ENCODE measurements around the gene CARS2.

DNA sequence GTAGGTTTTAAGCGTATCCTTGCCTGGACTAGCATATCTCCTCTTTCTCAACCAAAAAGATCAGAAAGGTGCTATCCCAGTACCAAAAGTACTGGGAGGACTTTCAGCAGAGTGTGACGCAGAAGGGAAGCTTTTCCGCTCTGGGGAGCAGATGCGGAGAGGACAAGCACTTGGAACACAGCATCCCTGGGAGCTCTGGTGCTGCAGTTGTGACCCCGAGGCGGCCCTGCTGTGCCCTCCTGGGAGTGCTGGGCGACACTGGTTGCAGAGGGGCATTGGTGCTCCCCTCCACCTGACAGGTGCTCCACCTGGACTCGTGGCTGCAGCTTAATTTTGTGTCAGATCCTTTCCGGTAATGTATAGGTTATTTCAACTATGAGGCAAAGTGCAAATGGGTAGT lies 87.1 kb downstream of the CARS2 start:
- TF ChIP-seq, protein P1, sequence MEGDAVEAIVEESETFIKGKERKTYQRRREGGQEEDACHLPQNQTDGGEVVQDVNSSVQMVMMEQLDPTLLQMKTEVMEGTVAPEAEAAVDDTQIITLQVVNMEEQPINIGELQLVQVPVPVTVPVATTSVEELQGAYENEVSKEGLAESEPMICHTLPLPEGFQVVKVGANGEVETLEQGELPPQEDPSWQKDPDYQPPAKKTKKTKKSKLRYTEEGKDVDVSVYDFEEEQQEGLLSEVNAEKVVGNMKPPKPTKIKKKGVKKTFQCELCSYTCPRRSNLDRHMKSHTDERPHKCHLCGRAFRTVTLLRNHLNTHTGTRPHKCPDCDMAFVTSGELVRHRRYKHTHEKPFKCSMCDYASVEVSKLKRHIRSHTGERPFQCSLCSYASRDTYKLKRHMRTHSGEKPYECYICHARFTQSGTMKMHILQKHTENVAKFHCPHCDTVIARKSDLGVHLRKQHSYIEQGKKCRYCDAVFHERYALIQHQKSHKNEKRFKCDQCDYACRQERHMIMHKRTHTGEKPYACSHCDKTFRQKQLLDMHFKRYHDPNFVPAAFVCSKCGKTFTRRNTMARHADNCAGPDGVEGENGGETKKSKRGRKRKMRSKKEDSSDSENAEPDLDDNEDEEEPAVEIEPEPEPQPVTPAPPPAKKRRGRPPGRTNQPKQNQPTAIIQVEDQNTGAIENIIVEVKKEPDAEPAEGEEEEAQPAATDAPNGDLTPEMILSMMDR (IDR thresholded peaks at IDR 0.05), result no peak
- TF ChIP-seq POLR2A (IDR thresholded peaks at IDR 0.05), result peak; percentile 22
